GM23248 (cell line): ENCODE data around the gene PDE6C. TPM values are rescaled to one million over a fixed set of nuclear protein-coding genes. Genes with fewer than 3 reads are reported as not detected.

Experiments used
- DNase-seq: peaks from one replicate; pipeline ENCODE4 v3.0.0-alpha.2; 2015
- H2AFZ ChIP-seq: fragments of 200-600 bp; sonication (generic); 2 replicates; pipeline ENCODE4 v1.6.1; 2016; ENCODE audit warnings: antibody characterized with exemption
- H3F3A ChIP-seq: fragments of 200-600 bp; sonication (generic); 2 replicates; pipeline ENCODE4 v1.6.1; 2016; ENCODE audit warnings: mild to moderate bottlenecking, antibody characterized with exemption, mixed run types; ENCODE audit not compliant: insufficient read depth
- H3K27ac ChIP-seq: fragments of 200-600 bp; sonication (generic); 2 replicates; pipeline ENCODE4 v1.5.1; 2016; ENCODE audit warnings: mild to moderate bottlenecking
- H3K27me3 ChIP-seq: fragments of 200-600 bp; sonication (generic); replicated peaks from 2 replicates; pipeline ENCODE4 v1.6.1; 2016; ENCODE audit warnings: mild to moderate bottlenecking; ENCODE audit not compliant: insufficient read depth
- H3K36me3 ChIP-seq: fragments of 200-600 bp; sonication (generic); 2 replicates; pipeline ENCODE4 v1.6.1; 2016; ENCODE audit warnings: low read depth, mild to moderate bottlenecking
- H3K4me1 ChIP-seq: fragments of 200-600 bp; sonication (generic); 2 replicates; pipeline ENCODE4 v1.6.1; 2016; ENCODE audit warnings: mild to moderate bottlenecking; ENCODE audit not compliant: insufficient read depth
- H3K4me2 ChIP-seq: fragments of 200-600 bp; sonication (generic); one replicate; pipeline ENCODE4 v1.6.1; 2016; ENCODE audit warnings: mild to moderate bottlenecking; ENCODE audit not compliant: unreplicated experiment
- H3K4me3 ChIP-seq: fragments of 200-600 bp; sonication (generic); 2 replicates; pipeline ENCODE4 v1.5.1; 2016; ENCODE audit warnings: mild to moderate bottlenecking
- H3K79me2 ChIP-seq: fragments of 200-600 bp; sonication (generic); 2 replicates; pipeline ENCODE4 v1.6.1; 2016; ENCODE audit warnings: mild to moderate bottlenecking; ENCODE audit not compliant: insufficient read depth
- H3K9ac ChIP-seq: fragments of 200-600 bp; sonication (generic); 2 replicates; pipeline ENCODE4 v1.6.1; 2016; ENCODE audit warnings: mild to moderate bottlenecking
- H3K9me2 ChIP-seq: fragments of 200-600 bp; sonication (generic); 2 replicates; pipeline ENCODE4 v1.6.1; 2016; ENCODE audit warnings: mixed run types, mild to moderate bottlenecking, moderate library complexity; ENCODE audit not compliant: insufficient read depth
- H3K9me3 ChIP-seq: fragments of 200-600 bp; sonication (generic); one replicate; pipeline ENCODE4 v1.6.1; 2017; ENCODE audit warnings: low read depth
- H4K20me1 ChIP-seq: fragments of 200-600 bp; sonication (generic); 2 replicates; pipeline ENCODE4 v1.6.0; 2016; ENCODE audit not compliant: insufficient read depth
- EZH2 ChIP-seq: fragments of 200-600 bp; sonication (generic); IDR thresholded peaks from 2 replicates; pipeline ENCODE4 v1.6.1; 2018; ENCODE audit warnings: antibody characterized with exemption, mild to moderate bottlenecking; ENCODE audit not compliant: insufficient read depth, poor library complexity, severe bottlenecking
- EZH2phosphoT487 ChIP-seq: fragments of 200-600 bp; sonication (generic); IDR thresholded peaks from 2 replicates; pipeline ENCODE4 v1.6.1; 2018; ENCODE audit warnings: antibody characterized with exemption, moderate library complexity, mild to moderate bottlenecking, low read depth; ENCODE audit not compliant: insufficient read depth
- WGBS, 2 experiments: methylation state at CpG; one replicate each; pipeline ENCODE4 v1.1.6; 2015 to 2017; ENCODE audit warnings: low lambda C conversion rate in 2 of 2, low coverage in 1 of 2; ENCODE audit errors: missing lambda C conversion rate in 2 of 2; 5-methylcytosine and 5-hydroxymethylcytosine counted together
- in situ Hi-C: fragments of 300-500 bp; cut with MboI; formaldehyde crosslinking; loops from 2 replicates; pipeline ENCODE4 v1.15.0; 2020
- polyA plus RNA-seq: library from polyadenylated mRNA; unstranded; fragments of >200 nt; fragmentation: Nextera tagmentation; extraction: Ambion mirVana; gene quantifications from 2 replicates; pipeline ENCODE4 v1.2.1, GENCODE V29; 2016
- total RNA-seq: library from RNA; depleted of rRNA; stranded (reverse); fragments of >200 nt; shearing (Covaris generic); gene quantifications from 2 replicates; pipeline ENCODE4 v1.2.3, GENCODE V29; 2014

The PDE6C gene
- total and polyA plus RNA-seq, 2 experiments from 2014 or later: not detected

DNA sequence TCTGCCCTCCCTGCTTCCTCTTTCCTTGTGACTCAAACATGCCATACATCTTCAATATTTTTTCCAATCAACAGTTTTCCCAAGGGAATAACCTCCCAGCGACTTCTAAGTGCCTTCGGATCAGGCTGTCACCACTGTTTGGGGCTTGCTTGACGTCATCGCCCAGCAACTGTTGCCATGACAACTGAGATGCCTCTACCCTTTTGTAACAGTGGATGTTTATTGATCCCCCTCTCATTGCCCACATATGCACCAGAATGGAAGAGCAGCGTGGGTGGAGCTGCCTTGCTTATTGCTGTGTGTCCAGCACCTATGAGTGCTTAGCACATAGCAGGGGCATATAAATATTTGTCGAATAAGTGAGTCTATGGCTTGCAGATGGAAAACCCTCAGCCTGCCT, 31.5 kb upstream of the PDE6C start:
- H3K79me2 ChIP-seq: no peaks in the 10 kb centered on the region
- no peak overlapping the region for H3K4me2 ChIP-seq
- H2AFZ ChIP-seq: no peak overlapping the region
- no peaks in the 10 kb centered on the region for H3K9me2 ChIP-seq
- no peak overlapping the region for H3K4me3 ChIP-seq
- no peak for TF ChIP-seq EZH2
- TF ChIP-seq EZH2phosphoT487: no peak
- WGBS, 2 experiments: 11 to 18% methylated on average over 6 of the region's 6 CpGs
- in situ Hi-C loops: no loop called here
- H3K9me3 ChIP-seq: no peaks in the 10 kb centered on the region
- H4K20me1 ChIP-seq: no peaks in the 10 kb centered on the region
- no peaks in the 10 kb centered on the region for H3K36me3 ChIP-seq
- H3K27me3 ChIP-seq: peaks cover 10% of the 10 kb centered on the region; the same call in 1 of the 2 replicates
- H3F3A ChIP-seq: no peaks in the 10 kb centered on the region
- H3K4me1 ChIP-seq: no peaks in the 10 kb centered on the region
- peak; percentile 17 for DNase-seq
- H3K27ac ChIP-seq: no peak overlapping the region
- no peak overlapping the region for H3K9ac ChIP-seq

DNA sequence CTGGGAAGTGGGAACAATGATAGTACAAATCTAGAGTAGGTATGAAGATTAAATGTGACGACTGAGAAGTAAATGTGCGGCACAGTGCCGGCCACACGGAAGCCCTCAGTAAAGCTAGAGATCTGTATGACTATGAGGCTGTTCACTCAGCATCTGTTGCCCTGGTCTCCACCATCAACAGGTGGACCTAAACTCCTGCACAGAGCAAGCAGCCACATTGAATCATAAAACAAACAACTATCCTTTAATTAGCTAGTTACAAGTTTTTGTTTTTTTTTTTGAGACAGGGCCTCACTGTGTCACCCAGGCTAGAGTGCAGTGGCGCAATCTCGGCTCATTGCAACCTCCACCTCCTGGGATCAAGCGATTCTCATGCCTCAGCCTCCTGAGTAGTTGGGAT, 27.9 kb upstream of the PDE6C start:
- Histone ChIP-seq H3K4me1 (no peaks in the 10 kb centered on the region), H4K20me1 (no peaks in the 10 kb centered on the region), H3K79me2 (no peaks in the 10 kb centered on the region), H3K9me2 (no peaks in the 10 kb centered on the region), H3K27me3 (peaks cover 3% of the 10 kb centered on the region; the same call in 1 of the 2 replicates), H3F3A (no peaks in the 10 kb centered on the region), H3K9me3 (no peaks in the 10 kb centered on the region), H3K36me3 (no peaks in the 10 kb centered on the region), H3K27ac (no peak overlapping the region), H3K4me3 (no peak overlapping the region), H3K4me2 (no peak overlapping the region), H2AFZ (no peak overlapping the region), H3K9ac (no peak overlapping the region)
- DNase-seq: no peak
- in situ Hi-C loops: no loop called here
- WGBS, 2 experiments: 77 to 80% methylated on average over 7 of the region's 7 CpGs
- no peak for TF ChIP-seq EZH2phosphoT487
- no peak for TF ChIP-seq EZH2

DNA sequence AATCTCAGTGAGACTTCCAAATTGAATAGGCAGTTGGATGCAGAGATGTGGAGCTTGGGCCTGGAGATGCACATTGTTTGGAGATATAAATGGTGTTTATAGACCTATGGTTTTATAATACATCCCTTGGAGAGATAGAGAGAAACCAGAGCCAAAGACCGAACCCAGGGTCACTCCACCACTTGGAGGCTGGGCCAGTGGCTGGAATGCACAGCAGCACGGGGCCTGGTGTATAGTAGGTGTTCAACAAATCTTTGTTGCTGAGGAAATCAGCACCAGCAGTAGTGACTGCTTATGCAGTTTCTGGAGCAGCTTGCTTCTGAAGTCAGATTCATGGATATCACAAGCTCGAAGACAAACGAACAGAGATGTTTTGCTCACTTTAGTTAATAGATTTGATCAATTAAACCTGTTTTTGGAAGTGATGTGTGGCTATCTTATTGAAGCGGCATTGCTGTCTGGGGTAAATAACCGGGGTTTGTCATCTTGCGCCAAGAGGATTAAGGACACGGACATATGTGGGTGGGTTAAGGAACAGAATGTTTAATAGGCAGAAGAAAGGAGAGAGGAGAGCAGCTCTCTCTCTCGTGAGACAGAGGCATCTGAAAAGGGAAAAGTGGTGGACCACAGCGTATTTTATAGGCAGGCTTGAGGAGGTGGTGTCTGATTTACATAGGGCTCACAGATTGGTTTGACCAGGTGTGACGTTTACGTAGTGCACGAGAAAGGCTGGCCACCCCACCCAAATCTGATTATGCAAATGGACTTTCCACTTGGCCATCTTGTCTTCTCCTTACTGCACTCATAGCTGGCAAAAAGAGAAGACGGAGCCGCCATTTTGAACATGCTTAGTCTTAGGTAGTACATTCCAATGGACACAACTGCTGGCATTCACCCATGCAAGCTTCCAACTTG, 22.4 kb upstream of the PDE6C start:
- no peak overlapping the region for H2AFZ ChIP-seq
- no peaks in the 10 kb centered on the region for H3K9me3 ChIP-seq
- H3K4me2 ChIP-seq: no peak overlapping the region
- no peaks in the 10 kb centered on the region for H3K79me2 ChIP-seq
- WGBS, 2 experiments: 49 to 54% methylated on average over 15 of the region's 15 CpGs
- H3K9ac ChIP-seq: no peak overlapping the region
- no peak for DNase-seq
- no peaks in the 10 kb centered on the region for H4K20me1 ChIP-seq
- no peak overlapping the region for H3K27ac ChIP-seq
- peaks cover 8% of the 10 kb centered on the region for H3K27me3 ChIP-seq
- TF ChIP-seq EZH2phosphoT487 (no peak), EZH2 (no peak)
- in situ Hi-C loops: no loop called here
- H3K4me1 ChIP-seq: no peaks in the 10 kb centered on the region
- H3K36me3 ChIP-seq: no peaks in the 10 kb centered on the region
- H3F3A ChIP-seq: no peaks in the 10 kb centered on the region
- no peak overlapping the region for H3K4me3 ChIP-seq
- H3K9me2 ChIP-seq: no peaks in the 10 kb centered on the region

DNA sequence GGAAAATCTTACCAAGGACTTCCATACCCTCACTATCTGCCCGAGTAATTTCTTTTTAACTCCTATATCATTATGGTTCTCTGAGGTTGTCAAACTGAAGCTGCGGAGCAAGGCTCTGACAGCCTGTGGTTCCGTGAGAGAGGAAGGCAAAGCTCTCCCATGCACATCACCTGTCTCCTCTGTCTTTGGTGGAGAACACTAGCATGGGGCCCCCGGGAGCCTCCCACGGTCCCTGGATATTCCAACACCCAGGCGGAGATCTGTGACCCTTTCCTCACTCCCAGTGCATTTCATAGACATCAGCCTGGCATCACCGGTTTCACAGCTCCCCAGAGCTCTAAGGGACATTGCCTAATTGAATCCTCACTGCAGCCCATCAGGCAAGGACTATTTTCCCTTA, 21.7 kb upstream of the PDE6C start:
- Histone ChIP-seq H3K4me1 (no peaks in the 10 kb centered on the region), H3K27ac (no peak overlapping the region), H3K79me2 (no peaks in the 10 kb centered on the region), H3K4me3 (no peak overlapping the region), H3K9me3 (no peaks in the 10 kb centered on the region), H3K4me2 (no peak overlapping the region), H2AFZ (no peak overlapping the region), H3F3A (no peaks in the 10 kb centered on the region), H3K36me3 (no peaks in the 10 kb centered on the region), H3K9ac (no peak overlapping the region), H3K9me2 (no peaks in the 10 kb centered on the region), H4K20me1 (no peaks in the 10 kb centered on the region), H3K27me3 (peaks cover 5% of the 10 kb centered on the region)
- TF ChIP-seq EZH2: no peak
- no peak for TF ChIP-seq EZH2phosphoT487
- DNase-seq: no peak
- in situ Hi-C loops: no loop called here
- WGBS, 2 experiments: 22 to 26% methylated on average over 7 of the region's 7 CpGs
